Activated CD8-positive, alpha-beta T cell treated with anti-CD3 and anti-CD28 coated beads for 36 hours (primary cell): ENCODE measurements around the gene STBD1. TPM values are rescaled to one million over a fixed set of nuclear protein-coding genes. Genes with fewer than 3 reads are reported as not detected.
A peak's percentile ranks its signal among the peaks of the same experiment; 100 is the strongest.

ENCODE experiments used
- ATAC-seq: fragments of 200-7000 bp; cut with Tn5 transposase; one replicate; pipeline ENCODE4 v1.10.0; 2021; ENCODE audit warnings: mild to moderate bottlenecking, moderate library complexity
- CTCF ChIA-PET: fragments of 350-600 bp; sonication (Branson Sonifier 250); formaldehyde crosslinking; loops from one replicate; lab custom pipeline; 2021; ENCODE audit warnings: antibody characterized with exemption; lab: Charles Lee
- POLR2A ChIA-PET: fragments of 350-600 bp; sonication (Branson Sonifier 250); formaldehyde crosslinking; loops from one replicate; lab custom pipeline; 2021; ENCODE audit warnings: antibody characterized with exemption; lab: Charles Lee
- DNase-seq: peaks from one replicate; pipeline ENCODE4 v3.0.0-alpha.2; 2020
- H3K27ac Mint-ChIP-seq: one replicate; pipeline ENCODE4 v1.8.0; 2021; ENCODE audit warnings: mild to moderate bottlenecking, mixed read lengths
- H3K27me3 Mint-ChIP-seq: one replicate; pipeline ENCODE4 v1.8.0; 2021; ENCODE audit warnings: mixed read lengths
- H3K36me3 Mint-ChIP-seq: one replicate; pipeline ENCODE4 v1.8.0; 2021; ENCODE audit warnings: low read depth, mixed read lengths
- H3K4me1 Mint-ChIP-seq: one replicate; pipeline ENCODE4 v1.8.0; 2021; ENCODE audit warnings: low read depth, mixed read lengths
- H3K4me3 Mint-ChIP-seq: one replicate; pipeline ENCODE4 v1.8.0; 2021; ENCODE audit warnings: mild to moderate bottlenecking, moderate library complexity, mixed read lengths
- H3K9me3 Mint-ChIP-seq: one replicate; pipeline ENCODE4 v1.8.0; 2021; ENCODE audit warnings: mixed read lengths
- CTCF ChIP-seq: fragments of 200-600 bp; IDR thresholded peaks from one replicate; pipeline ENCODE4 v1.8.0; 2022; ENCODE audit warnings: antibody characterized with exemption, mild to moderate bottlenecking
- intact Hi-C: fragments of 100-400 bp; cut with micrococcal nuclease; formaldehyde crosslinking; loops from one replicate; pipeline ENCODE4 v1.10.0; 2022
- total RNA-seq, 2 experiments: library from RNA; stranded (reverse); gene quantifications; one replicate each; pipeline ENCODE4 v1.2.3, GENCODE V29; 2021

Gene STBD1
- under 1 TPM; 0.18 to 0.29 TPM for total RNA-seq

- DNase-seq (peak; percentile 32), ATAC-seq (peak; percentile 19)
- intact Hi-C loops = no loop called here
- Mint-ChIP-seq H3K36me3 (no peaks in the 10 kb centered on the region), H3K4me3 (peak within 1 kb of the TSS; percentile 71), H3K27ac (peak within 1 kb of the TSS; percentile 16), H3K9me3 (no peaks in the 10 kb centered on the region), H3K27me3 (peaks cover 16% of the 10 kb centered on the region), H3K4me1 (peaks cover 30% of the 10 kb centered on the region)
- no peak for TF ChIP-seq CTCF
- ChIA-PET CTCF (interaction anchor here (0.7 to 4.4 kb wide), 9 partner anchors 8 to 198 kb away, joined by 3 to 27 read pairs (median 4); no protein-coding TSS in a partner anchor), POLR2A (interaction anchor here (0.7 kb wide), 1 partner anchor 10 kb away, joined by 3 read pairs; no protein-coding TSS in a partner anchor)
Measured at GRCh38 chr4:76305971-76306881, at the start of gene STBD1. STBD1 (plus strand) TSS chr4:76306733; CDS start chr4:76306770, 37 bp downstream.

GRCh38 chr4:76256968-76257367 is 49.6 kb upstream of the STBD1 start:
- no peak overlapping the region for H3K4me3 Mint-ChIP-seq
- peaks cover 31% of the 10 kb centered on the region for H3K27me3 Mint-ChIP-seq
- H3K9me3 Mint-ChIP-seq = no peaks in the 10 kb centered on the region
- ChIA-PET CTCF (interaction anchor here (1.4 kb wide), 1 partner anchor 78 kb away, joined by 5 read pairs; no protein-coding TSS in a partner anchor), POLR2A (no interaction called here)
- TF ChIP-seq CTCF = no peak
- H3K36me3 Mint-ChIP-seq = no peaks in the 10 kb centered on the region
- DNase-seq = no peak
- intact Hi-C loops = no loop called here
- ATAC-seq = no peak
- no peaks in the 10 kb centered on the region for H3K4me1 Mint-ChIP-seq
- H3K27ac Mint-ChIP-seq = no peak overlapping the region

- Mint-ChIP-seq H3K27ac (no peak overlapping the region), H3K4me3 (no peak overlapping the region), H3K36me3 (no peaks in the 10 kb centered on the region), H3K27me3 (peaks cover 23% of the 10 kb centered on the region), H3K4me1 (no peaks in the 10 kb centered on the region), H3K9me3 (no peaks in the 10 kb centered on the region)
- no peak for DNase-seq
- intact Hi-C loops = no loop called here
- TF ChIP-seq CTCF = no peak
- CTCF ChIA-PET = no interaction called here
- POLR2A ChIA-PET = no interaction called here
- no peak for ATAC-seq
Measured at GRCh38 chr4:76257824-76258223, 48.7 kb upstream of the STBD1 start.

- ChIA-PET CTCF (interaction anchor here (1.2 to 1.4 kb wide), 2 partner anchors 81 to 118 kb away, joined by 4 read pairs; no protein-coding TSS in a partner anchor), POLR2A (no interaction called here)
Measured at GRCh38 chr4:76260571-76260970, 46.0 kb upstream of the STBD1 start.

More at GRCh38 chr4:76260571-76260970, 46.0 kb upstream of the STBD1 start:
- no peak for DNase-seq
- Mint-ChIP-seq H3K4me1 (no peaks in the 10 kb centered on the region), H3K27ac (no peak overlapping the region), H3K9me3 (no peaks in the 10 kb centered on the region), H3K27me3 (peaks cover 6% of the 10 kb centered on the region), H3K4me3 (no peak overlapping the region), H3K36me3 (no peaks in the 10 kb centered on the region)
- intact Hi-C loops = no loop called here
- no peak for ATAC-seq
- TF ChIP-seq CTCF = no peak
